OCI-LY7 (cell line): ENCODE data around the gene KIAA0232.

Experiments used
- EZH2phosphoT487 ChIP-seq: fragments of 200-600 bp; sonication (generic); IDR thresholded peaks from 2 replicates; pipeline ENCODE4 v1.6.1; 2018; ENCODE audit warnings: low read depth, borderline replicate concordance, mild to moderate bottlenecking, mixed run types, antibody characterized with exemption, low read length, moderate library complexity, mixed read lengths
- TF ChIP-seq, protein P1 (sequence below): fragments of 200-600 bp; sonication (generic); conservative IDR thresholded peaks from 2 replicates; pipeline ENCODE4 v1.5.1; 2014; ENCODE audit warnings: mild to moderate bottlenecking, antibody characterized with exemption, low read length, moderate library complexity, mixed read lengths

DNA sequence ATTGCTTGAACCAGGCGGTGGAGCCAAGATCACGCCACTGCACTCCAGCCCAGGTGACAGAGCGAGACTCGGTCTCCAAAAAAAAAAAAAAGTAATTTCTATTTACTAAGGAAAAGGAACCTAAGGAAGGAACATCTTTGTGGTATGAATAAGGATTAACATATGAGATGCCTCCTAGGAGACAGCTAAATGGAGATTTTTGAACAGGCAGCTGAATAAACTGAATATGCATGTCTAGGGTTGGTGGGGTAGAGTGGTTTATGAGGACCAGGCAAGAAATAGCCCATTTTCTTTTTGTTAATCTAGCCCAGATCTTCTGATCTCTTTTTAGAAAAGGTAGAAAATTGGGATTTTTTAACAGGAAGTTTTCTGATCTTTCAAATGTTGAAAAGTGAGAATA is 67.2 kb downstream of the KIAA0232 start:
- TF ChIP-seq, protein P1, sequence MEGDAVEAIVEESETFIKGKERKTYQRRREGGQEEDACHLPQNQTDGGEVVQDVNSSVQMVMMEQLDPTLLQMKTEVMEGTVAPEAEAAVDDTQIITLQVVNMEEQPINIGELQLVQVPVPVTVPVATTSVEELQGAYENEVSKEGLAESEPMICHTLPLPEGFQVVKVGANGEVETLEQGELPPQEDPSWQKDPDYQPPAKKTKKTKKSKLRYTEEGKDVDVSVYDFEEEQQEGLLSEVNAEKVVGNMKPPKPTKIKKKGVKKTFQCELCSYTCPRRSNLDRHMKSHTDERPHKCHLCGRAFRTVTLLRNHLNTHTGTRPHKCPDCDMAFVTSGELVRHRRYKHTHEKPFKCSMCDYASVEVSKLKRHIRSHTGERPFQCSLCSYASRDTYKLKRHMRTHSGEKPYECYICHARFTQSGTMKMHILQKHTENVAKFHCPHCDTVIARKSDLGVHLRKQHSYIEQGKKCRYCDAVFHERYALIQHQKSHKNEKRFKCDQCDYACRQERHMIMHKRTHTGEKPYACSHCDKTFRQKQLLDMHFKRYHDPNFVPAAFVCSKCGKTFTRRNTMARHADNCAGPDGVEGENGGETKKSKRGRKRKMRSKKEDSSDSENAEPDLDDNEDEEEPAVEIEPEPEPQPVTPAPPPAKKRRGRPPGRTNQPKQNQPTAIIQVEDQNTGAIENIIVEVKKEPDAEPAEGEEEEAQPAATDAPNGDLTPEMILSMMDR: no peak
- TF ChIP-seq EZH2phosphoT487: no peak
